Memory B cell (primary cell): Measurements from ENCODE around the gene EWSR1.

Experiments used
- ATAC-seq: fragments of 150-1000 bp; cut with Tn5 transposase; 2 replicates; pipeline ENCODE4 v1.10.0; 2021; ENCODE audit warnings: low read depth, mild to moderate bottlenecking, moderate library complexity
- DNase-seq, 2 donors: peaks; one replicate each; pipeline ENCODE4 v3.0.0; 2022; ENCODE audit warnings: low spot score in 2 of 2
- H3K27ac Mint-ChIP-seq: one replicate; pipeline ENCODE4 v1.8.0; 2022; ENCODE audit warnings: mild to moderate bottlenecking, moderate library complexity, mixed read lengths
- H3K27me3 Mint-ChIP-seq: one replicate; pipeline ENCODE4 v1.8.0; 2022; ENCODE audit warnings: mixed read lengths
- H3K36me3 Mint-ChIP-seq: one replicate; pipeline ENCODE4 v1.8.0; 2022; ENCODE audit warnings: mild to moderate bottlenecking, mixed read lengths
- H3K4me1 Mint-ChIP-seq: one replicate; pipeline ENCODE4 v1.8.0; 2022; ENCODE audit warnings: mixed read lengths
- H3K4me3 Mint-ChIP-seq: one replicate; pipeline ENCODE4 v1.8.0; 2022; ENCODE audit warnings: mild to moderate bottlenecking, moderate library complexity, mixed read lengths
- H3K9me3 Mint-ChIP-seq: one replicate; pipeline ENCODE4 v1.8.0; 2022; ENCODE audit warnings: mixed read lengths

EWSR1 gene

GRCh38 chr22:29320546-29320945 lies 52.5 kb downstream of the EWSR1 start:
- H3K36me3 Mint-ChIP-seq: peaks cover 3% of the 10 kb centered on the region
- ATAC-seq: no peak
- H3K4me3 Mint-ChIP-seq: no peak overlapping the region
- H3K27ac Mint-ChIP-seq: no peak overlapping the region
- H3K27me3 Mint-ChIP-seq: peaks cover 8% of the 10 kb centered on the region
- no peaks in the 10 kb centered on the region for H3K9me3 Mint-ChIP-seq
- H3K4me1 Mint-ChIP-seq: no peaks in the 10 kb centered on the region
- DNase-seq: no peak

GRCh38 chr22:29323641-29324040 lies 55.6 kb downstream of the EWSR1 start:
- H3K27me3 Mint-ChIP-seq: no peaks in the 10 kb centered on the region
- no peaks in the 10 kb centered on the region for H3K4me1 Mint-ChIP-seq
- H3K36me3 Mint-ChIP-seq: peaks cover 12% of the 10 kb centered on the region
- no peaks in the 10 kb centered on the region for H3K9me3 Mint-ChIP-seq
- DNase-seq (no peak), ATAC-seq (no peak)
- no peak overlapping the region for H3K4me3 Mint-ChIP-seq
- no peak overlapping the region for H3K27ac Mint-ChIP-seq

GRCh38 chr22:29325356-29325755 lies 57.3 kb downstream of the EWSR1 start:
- no peaks in the 10 kb centered on the region for H3K27me3 Mint-ChIP-seq
- ATAC-seq (no peak), DNase-seq (no peak)
- no peaks in the 10 kb centered on the region for H3K4me1 Mint-ChIP-seq
- no peak overlapping the region for H3K4me3 Mint-ChIP-seq
- no peaks in the 10 kb centered on the region for H3K9me3 Mint-ChIP-seq
- no peak overlapping the region for H3K27ac Mint-ChIP-seq
- peaks cover 19% of the 10 kb centered on the region for H3K36me3 Mint-ChIP-seq

- H3K4me3 Mint-ChIP-seq: no peak overlapping the region
- no peaks in the 10 kb centered on the region for H3K9me3 Mint-ChIP-seq
- no peaks in the 10 kb centered on the region for H3K4me1 Mint-ChIP-seq
- H3K36me3 Mint-ChIP-seq: peaks cover 20% of the 10 kb centered on the region
- H3K27ac Mint-ChIP-seq: no peak overlapping the region
- H3K27me3 Mint-ChIP-seq: no peaks in the 10 kb centered on the region
- no peak for ATAC-seq
- DNase-seq: no peak
These were observed 57.8 kb downstream of the EWSR1 start for GRCh38 chr22:29325785-29326315.

GRCh38 chr22:29326481-29326880 lies 58.4 kb downstream of the EWSR1 start:
- Mint-ChIP-seq H3K27me3 (no peaks in the 10 kb centered on the region), H3K4me1 (no peaks in the 10 kb centered on the region), H3K27ac (no peak overlapping the region), H3K4me3 (no peak overlapping the region), H3K36me3 (peaks cover 22% of the 10 kb centered on the region), H3K9me3 (no peaks in the 10 kb centered on the region)
- ATAC-seq: no peak
- no peak for DNase-seq

GRCh38 chr22:29327089-29327764 lies 59.2 kb downstream of the EWSR1 start:
- H3K27ac Mint-ChIP-seq: no peak overlapping the region
- H3K27me3 Mint-ChIP-seq: no peaks in the 10 kb centered on the region
- no peak for ATAC-seq

GRCh38 chr22:29328055-29328454 lies 60.0 kb downstream of the EWSR1 start:
- H3K4me3 Mint-ChIP-seq: no peak overlapping the region
- H3K9me3 Mint-ChIP-seq: no peaks in the 10 kb centered on the region
- no peaks in the 10 kb centered on the region for H3K27me3 Mint-ChIP-seq
- H3K36me3 Mint-ChIP-seq: peaks cover 25% of the 10 kb centered on the region
- DNase-seq (no peak), ATAC-seq (no peak)
- no peaks in the 10 kb centered on the region for H3K4me1 Mint-ChIP-seq
- H3K27ac Mint-ChIP-seq: no peak overlapping the region

More at GRCh38 chr22:29327089-29327764, 59.2 kb downstream of the EWSR1 start:
- no peak for DNase-seq
- Mint-ChIP-seq H3K4me3 (no peak overlapping the region), H3K9me3 (no peaks in the 10 kb centered on the region), H3K36me3 (peaks cover 25% of the 10 kb centered on the region), H3K4me1 (no peaks in the 10 kb centered on the region)

GRCh38 chr22:29328566-29329500 lies 60.8 kb downstream of the EWSR1 start:
- H3K27ac Mint-ChIP-seq: peak overlapping the region; percentile 83
- no peaks in the 10 kb centered on the region for H3K9me3 Mint-ChIP-seq
- H3K27me3 Mint-ChIP-seq: no peaks in the 10 kb centered on the region
- peaks cover 29% of the 10 kb centered on the region for H3K36me3 Mint-ChIP-seq
- H3K4me1 Mint-ChIP-seq: no peaks in the 10 kb centered on the region
- DNase-seq (no peak), ATAC-seq (no peak)
- no peak overlapping the region for H3K4me3 Mint-ChIP-seq

GRCh38 chr22:29329581-29329980 lies 61.5 kb downstream of the EWSR1 start:
- Mint-ChIP-seq H3K36me3 (peaks cover 31% of the 10 kb centered on the region), H3K27me3 (no peaks in the 10 kb centered on the region), H3K9me3 (no peaks in the 10 kb centered on the region), H3K4me1 (no peaks in the 10 kb centered on the region), H3K27ac (peak overlapping the region; percentile 83), H3K4me3 (no peak overlapping the region)
- ATAC-seq (no peak), DNase-seq (no peak)

GRCh38 chr22:29330291-29330690 lies 62.2 kb downstream of the EWSR1 start:
- H3K4me3 Mint-ChIP-seq: no peak overlapping the region
- no peak for ATAC-seq
- H3K27me3 Mint-ChIP-seq: no peaks in the 10 kb centered on the region
- no peaks in the 10 kb centered on the region for H3K4me1 Mint-ChIP-seq
- DNase-seq: no peak
- peaks cover 34% of the 10 kb centered on the region for H3K36me3 Mint-ChIP-seq
- no peak overlapping the region for H3K27ac Mint-ChIP-seq
- H3K9me3 Mint-ChIP-seq: no peaks in the 10 kb centered on the region

- peaks cover 37% of the 10 kb centered on the region for H3K36me3 Mint-ChIP-seq
- ATAC-seq (no peak), DNase-seq (no peak)
- no peaks in the 10 kb centered on the region for H3K27me3 Mint-ChIP-seq
- no peaks in the 10 kb centered on the region for H3K9me3 Mint-ChIP-seq
- no peak overlapping the region for H3K4me3 Mint-ChIP-seq
- H3K4me1 Mint-ChIP-seq: no peaks in the 10 kb centered on the region
- no peak overlapping the region for H3K27ac Mint-ChIP-seq
These were observed 62.7 kb downstream of the EWSR1 start for GRCh38 chr22:29330753-29331152.

GRCh38 chr22:29331213-29331612 lies 63.1 kb downstream of the EWSR1 start:
- no peak overlapping the region for H3K4me3 Mint-ChIP-seq
- peaks cover 41% of the 10 kb centered on the region for H3K36me3 Mint-ChIP-seq
- no peak for ATAC-seq
- H3K27ac Mint-ChIP-seq: peak overlapping the region; percentile 38
- H3K27me3 Mint-ChIP-seq: no peaks in the 10 kb centered on the region
- no peaks in the 10 kb centered on the region for H3K4me1 Mint-ChIP-seq
- DNase-seq: no peak
- H3K9me3 Mint-ChIP-seq: no peaks in the 10 kb centered on the region

- Mint-ChIP-seq H3K27me3 (no peaks in the 10 kb centered on the region), H3K36me3 (peaks cover 40% of the 10 kb centered on the region), H3K4me1 (no peaks in the 10 kb centered on the region), H3K4me3 (no peak overlapping the region), H3K9me3 (no peaks in the 10 kb centered on the region), H3K27ac (peak overlapping the region; percentile 38)
- ATAC-seq: no peak
- DNase-seq: no peak
These were observed 63.7 kb downstream of the EWSR1 start for GRCh38 chr22:29331658-29332300.
